Right lobe of liver (tissue), 6 donors: Measurements from ENCODE around the gene SPAG17. TPM values are rescaled to one million over a fixed set of nuclear protein-coding genes. Genes with fewer than 3 reads are reported as not detected.

Experiments
- ATAC-seq, 4 donors: fragments of 200-7000 bp; cut with Tn5 transposase; one replicate each; pipeline ENCODE4 v1.9.1; 2020; ENCODE audit warnings: mild to moderate bottlenecking in 4 of 4, moderate library complexity in 4 of 4
- DNase-seq, 3 donors: peaks; one replicate each; pipeline ENCODE4 v3.0.0-alpha.2; 2020
- H3K27ac ChIP-seq, 3 donors: fragments of 200-600 bp; one replicate each; pipeline ENCODE4 v1.8.0; 2022
- H3K27me3 ChIP-seq, 2 donors: fragments of 200-600 bp; one replicate each; pipeline ENCODE4 v1.8.0; 2022
- H3K36me3 ChIP-seq, 4 donors: fragments of 200-600 bp; sonication (generic) in 1 of 4; one replicate each; pipeline versions ENCODE4 v1.5.1 to v1.8.0; 2017 to 2022; ENCODE audit warnings: control low read depth in 1 of 4
- H3K4me1 ChIP-seq, 4 donors: fragments of 200-600 bp; sonication (generic) in 1 of 4; one replicate each; pipeline versions ENCODE4 v1.5.1 to v1.8.0; 2017 to 2022; ENCODE audit warnings: control low read depth in 1 of 4
- H3K4me3 ChIP-seq, 3 donors: fragments of 200-600 bp; one replicate each; pipeline ENCODE4 v1.8.0; 2022
- H3K9me3 ChIP-seq, 4 donors: fragments of 200-600 bp; sonication (generic) in 1 of 4; one replicate each; pipeline versions ENCODE4 v1.5.1 to v1.8.0; 2017 to 2022; ENCODE audit warnings: control low read depth in 1 of 4
- POLR2A ChIP-seq: fragments of 450-650 bp; IDR thresholded peaks from one replicate; pipeline ENCODE4 v1.6.1; 2017; ENCODE audit warnings: antibody characterized with exemption, mild to moderate bottlenecking
- WGBS: methylation state at CpG from one replicate; pipeline ENCODE4 v1.1.6; 2018; ENCODE audit warnings: low coverage, low lambda C conversion rate; ENCODE audit not compliant: insufficient coverage; ENCODE audit errors: missing lambda C conversion rate; 5-methylcytosine and 5-hydroxymethylcytosine counted together
- intact Hi-C, 2 donors: fragments of 100-400 bp; cut with DNase I; formaldehyde crosslinking; loops; one replicate each; pipeline versions ENCODE4 v1.11.2 to v1.14.1; 2022
- long read RNA-seq: library from polyadenylated mRNA; unstranded; transcript quantifications from one replicate; pipeline ENCODE4 v2.0.0, GENCODE V29; 2019
- total RNA-seq, 6 experiments: library from RNA; depleted of rRNA in 2 of 6; stranded (reverse); fragments of >200 nt in 2 of 6; fragmentation: NEBNext Ultra II Directional in 3 of 6; extraction: Animal tissue kit (Norgen Biotek cat#: 25700) in 3 of 6; gene quantifications; one replicate each; pipeline versions ENCODE4 v1.1.0 to v1.2.4, GENCODE V29; 2016 to 2023
- TF ChIP-seq, protein P1 (sequence below), 4 donors: fragments of 200-600 bp in 3 of 4; fragments of 450-650 bp in 1 of 4; IDR thresholded peaks; one replicate each; pipeline versions ENCODE4 v1.5.1 to v1.8.0; 2016 to 2022; ENCODE audit warnings: antibody characterized with exemption in 4 of 4, mild to moderate bottlenecking in 2 of 4
- donor health status: DM: no; HTN: yes; CAD: no.
- donor health status: DM: no; HTN: no; CAD: no.
- donor health status: DM: no; HTN: no; CAD: no.
- donor health status: DM: no; HTN: yes; CAD: no.
- donor health status: DM: no; HTN: yes; CAD: no.

The SPAG17 gene
- under 1 TPM in 1 of 6 experiments, not detected in 5; 0.18 TPM for total RNA-seq
- long read RNA-seq: 0 reads

DNA sequence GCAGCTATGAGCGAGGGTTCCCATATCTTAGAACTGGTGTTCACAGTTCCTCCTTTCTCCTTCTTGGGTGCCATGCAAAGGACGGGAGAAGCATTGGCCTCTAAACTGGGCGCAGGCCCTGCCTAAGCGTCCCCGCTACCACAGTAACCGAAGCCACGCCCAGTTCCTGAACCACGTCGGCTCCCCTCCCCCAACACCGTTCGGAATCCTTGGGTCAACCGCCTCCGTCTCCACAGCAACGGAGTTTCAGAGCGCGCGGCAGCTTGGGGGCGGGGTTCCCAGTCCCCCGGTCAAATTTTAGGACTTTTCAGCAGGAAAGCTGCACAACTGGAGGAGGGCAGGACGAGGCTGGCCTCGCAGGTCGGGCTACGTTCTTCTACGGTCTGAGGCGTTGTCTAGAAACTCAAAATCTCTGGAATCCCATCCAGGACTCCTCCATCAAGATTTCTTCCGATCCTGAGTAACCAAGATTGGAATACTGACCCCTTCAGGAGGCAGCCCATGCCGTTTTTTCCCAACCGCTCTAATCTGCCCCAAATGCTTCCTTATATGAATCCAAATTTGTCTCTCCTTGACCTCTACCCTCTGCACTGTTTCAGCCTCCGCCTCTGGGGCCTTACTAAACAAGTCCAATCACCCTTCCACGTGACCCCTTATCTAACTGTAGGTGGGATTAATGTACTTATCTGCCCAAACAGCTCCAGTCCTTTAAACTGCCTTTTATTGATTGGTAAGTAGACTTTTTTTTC lies at the start of gene SPAG17:
Gene SPAG17, minus strand, starts transcription at position 145 of the 749 bp plus-strand sequence. Its CDS starts 71 bp downstream, at position 74.
- H3K27ac ChIP-seq: no peak within 1 kb of the TSS
- no peak for TF ChIP-seq POLR2A
- TF ChIP-seq, protein P1, sequence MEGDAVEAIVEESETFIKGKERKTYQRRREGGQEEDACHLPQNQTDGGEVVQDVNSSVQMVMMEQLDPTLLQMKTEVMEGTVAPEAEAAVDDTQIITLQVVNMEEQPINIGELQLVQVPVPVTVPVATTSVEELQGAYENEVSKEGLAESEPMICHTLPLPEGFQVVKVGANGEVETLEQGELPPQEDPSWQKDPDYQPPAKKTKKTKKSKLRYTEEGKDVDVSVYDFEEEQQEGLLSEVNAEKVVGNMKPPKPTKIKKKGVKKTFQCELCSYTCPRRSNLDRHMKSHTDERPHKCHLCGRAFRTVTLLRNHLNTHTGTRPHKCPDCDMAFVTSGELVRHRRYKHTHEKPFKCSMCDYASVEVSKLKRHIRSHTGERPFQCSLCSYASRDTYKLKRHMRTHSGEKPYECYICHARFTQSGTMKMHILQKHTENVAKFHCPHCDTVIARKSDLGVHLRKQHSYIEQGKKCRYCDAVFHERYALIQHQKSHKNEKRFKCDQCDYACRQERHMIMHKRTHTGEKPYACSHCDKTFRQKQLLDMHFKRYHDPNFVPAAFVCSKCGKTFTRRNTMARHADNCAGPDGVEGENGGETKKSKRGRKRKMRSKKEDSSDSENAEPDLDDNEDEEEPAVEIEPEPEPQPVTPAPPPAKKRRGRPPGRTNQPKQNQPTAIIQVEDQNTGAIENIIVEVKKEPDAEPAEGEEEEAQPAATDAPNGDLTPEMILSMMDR (IDR thresholded peaks at IDR 0.05): peak in 1 of 4 donors; percentile 5
- peak; percentile 68 to 77 (median 72) for ATAC-seq

GRCh38 chr1:118225471-118225870 lies 40.4 kb upstream of the SPAG17 start:
- TF ChIP-seq, protein P1 (IDR thresholded peaks at IDR 0.05): no peak
- no peak for TF ChIP-seq POLR2A
- Histone ChIP-seq H3K27me3 (no peaks in the 10 kb centered on the region), H3K9me3 (no peaks in the 10 kb centered on the region), H3K36me3 (no peaks in the 10 kb centered on the region), H3K27ac (no peak overlapping the region), H3K4me1 (no peaks in the 10 kb centered on the region), H3K4me3 (no peak overlapping the region)
- 66% methylated on average over 6 of the region's 6 CpGs for WGBS
- ATAC-seq: no peak
- intact Hi-C loops: no loop called here
- DNase-seq: no peak

More for the DNA sequence above, at the start of gene SPAG17:
- Histone ChIP-seq H3K27me3 (no peaks in the 10 kb centered on the region), H3K4me3 (peak within 1 kb of the TSS in 1 of 3 donors; percentile 45), H3K4me1 (peaks cover 0 to 5% (median 0%) of the 10 kb centered on the region in 4 donors), H3K36me3 (no peaks in the 10 kb centered on the region), H3K9me3 (no peaks in the 10 kb centered on the region)
- intact Hi-C loops: no loop called here
- WGBS: 7% methylated on average over 20 of the region's 30 CpGs
- peak; percentile 38 to 59 (median 56) for DNase-seq

- Histone ChIP-seq H3K4me3 (no peak overlapping the region), H3K36me3 (no peaks in the 10 kb centered on the region), H3K4me1 (no peaks in the 10 kb centered on the region), H3K9me3 (no peaks in the 10 kb centered on the region), H3K27ac (no peak overlapping the region), H3K27me3 (no peaks in the 10 kb centered on the region)
- 0% methylated on average over 1 of the region's 1 CpG for WGBS
- no peak for TF ChIP-seq POLR2A
- TF ChIP-seq, protein P1 (IDR thresholded peaks at IDR 0.05): peak; percentile 7 to 26 (median 19)
- intact Hi-C loops: no loop called here
- ATAC-seq (no peak), DNase-seq (no peak)
These were observed 38.4 kb upstream of the SPAG17 start for GRCh38 chr1:118223426-118223825.

GRCh38 chr1:118219438-118219837 lies 34.4 kb upstream of the SPAG17 start:
- DNase-seq (no peak), ATAC-seq (no peak)
- 52% methylated on average over 2 of the region's 2 CpGs for WGBS
- no peaks in the 10 kb centered on the region for H3K27me3 ChIP-seq
- intact Hi-C loops: no loop called here
- no peak overlapping the region for H3K27ac ChIP-seq
- no peaks in the 10 kb centered on the region for H3K4me1 ChIP-seq
- no peaks in the 10 kb centered on the region for H3K36me3 ChIP-seq
- no peaks in the 10 kb centered on the region for H3K9me3 ChIP-seq
- TF ChIP-seq, protein P1 (IDR thresholded peaks at IDR 0.05): no peak
- no peak for TF ChIP-seq POLR2A
- no peak overlapping the region for H3K4me3 ChIP-seq
